NCI-H2107 treated with DMSO at 0.1 percent for 48 hours (cell line): Measurements from ENCODE around the gene RNF121.

ENCODE experiments used
- DNase-seq: peaks from one replicate; lab custom pipeline; 2025; ENCODE audit not compliant: unreplicated experiment; lab: John Stamatoyannopoulos, UW

Gene RNF121

DNA sequence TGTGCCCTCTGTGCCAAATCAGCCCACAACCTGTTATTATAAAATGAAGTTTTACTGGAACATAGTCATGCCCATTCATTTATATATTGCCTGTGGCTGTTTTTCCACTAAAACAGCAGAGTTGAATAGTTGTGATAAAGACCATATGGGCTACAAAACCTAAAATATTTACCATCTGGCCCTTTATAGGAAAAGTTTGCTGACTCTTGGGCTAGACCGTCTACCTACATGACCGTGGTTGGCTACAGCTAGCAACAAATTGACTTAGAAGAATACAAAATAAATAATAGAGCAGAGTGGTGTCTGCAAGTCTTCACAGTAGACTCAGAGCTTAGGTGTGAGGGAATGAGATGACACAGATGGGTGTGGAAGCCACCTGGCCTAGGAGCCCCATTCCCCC, 58.7 kb downstream of the RNF121 start:
- DNase-seq, result no peak

DNA sequence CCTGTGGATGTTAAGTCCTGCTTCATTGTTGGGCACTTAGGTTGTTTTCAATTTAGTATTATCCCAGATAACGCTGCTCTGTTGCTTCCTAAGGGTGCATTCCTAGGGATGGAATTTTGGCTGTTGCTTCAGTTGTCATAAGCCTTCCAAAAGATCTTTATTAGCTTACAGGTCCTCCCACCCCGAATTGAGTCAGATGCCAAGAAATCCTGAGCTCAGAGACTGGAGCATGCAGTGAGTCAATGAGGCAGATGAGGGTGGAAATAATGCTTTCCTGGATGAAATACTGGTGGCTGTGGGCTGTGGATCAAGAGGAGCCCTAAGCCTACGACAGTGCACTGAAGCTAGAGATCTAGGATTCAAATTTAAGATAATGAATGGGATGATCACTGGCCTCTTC, 59.2 kb downstream of the RNF121 start:
- DNase-seq, result no peak

DNA sequence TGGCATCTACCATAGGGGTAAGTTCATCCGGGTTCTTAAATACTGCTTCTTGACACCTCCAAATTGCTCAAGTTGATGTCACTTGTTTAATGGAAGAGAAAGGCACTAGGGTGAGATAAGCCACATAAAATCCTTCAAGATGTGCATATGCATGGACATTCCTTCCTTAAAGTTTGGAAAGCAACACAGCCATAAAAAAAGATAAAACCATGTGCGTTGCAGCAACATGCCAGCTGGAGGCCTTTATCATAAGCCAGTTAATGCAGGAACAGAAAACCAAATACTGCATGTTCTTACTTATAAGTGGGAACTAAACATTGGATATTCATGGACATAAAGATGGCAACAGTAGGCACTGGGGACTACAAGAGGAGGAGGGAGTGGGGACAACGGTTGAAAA, 61.9 kb downstream of the RNF121 start:
- no peak for DNase-seq

DNA sequence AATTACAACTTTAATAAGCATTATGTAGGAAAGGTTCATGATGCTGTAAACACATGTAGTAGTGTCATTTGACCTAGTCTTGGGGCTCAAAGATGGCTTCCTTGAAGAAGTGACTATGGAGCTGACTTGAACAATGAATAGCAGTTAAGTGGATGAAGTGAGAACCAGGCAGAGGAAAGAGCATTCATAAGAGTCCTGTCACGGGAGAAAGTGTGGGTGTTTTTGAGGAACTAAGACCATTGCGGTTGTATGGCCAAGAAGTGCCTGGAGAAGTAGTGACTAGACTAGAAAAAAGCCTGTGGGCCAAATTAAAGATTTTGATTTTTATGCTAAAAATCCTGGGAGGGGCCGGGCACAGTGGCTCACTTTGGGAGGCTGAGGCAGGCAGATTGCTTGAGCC, 62.6 kb downstream of the RNF121 start:
- no peak for DNase-seq

DNA sequence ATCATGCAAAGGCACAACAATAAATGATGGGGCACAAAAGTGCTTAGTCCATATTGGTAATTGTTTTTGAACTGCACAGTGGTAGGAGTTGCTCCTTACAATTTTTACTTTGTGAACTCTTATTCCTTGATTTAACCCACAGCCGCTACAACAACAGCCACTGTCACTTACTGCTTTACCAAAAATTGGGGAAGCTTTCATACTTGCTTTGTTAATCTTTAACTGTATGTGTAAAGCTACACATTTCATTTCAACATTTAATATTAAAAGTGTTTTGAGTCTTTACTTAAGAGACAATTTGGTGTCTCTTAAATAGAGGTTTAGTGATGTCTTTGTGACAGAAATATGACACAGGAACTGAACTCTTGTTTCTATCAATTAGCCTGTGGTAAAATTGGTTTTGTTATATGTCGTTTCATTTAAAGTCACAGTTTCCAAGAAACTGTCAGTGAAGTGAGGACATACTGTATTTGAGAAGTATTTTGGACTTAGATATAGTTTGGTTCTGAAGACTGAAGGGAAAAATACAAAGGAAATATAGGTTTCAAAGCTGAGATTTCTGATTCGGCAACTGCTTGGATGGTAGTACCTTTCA, 63.4 kb downstream of the RNF121 start:
- DNase-seq, result no peak

DNA sequence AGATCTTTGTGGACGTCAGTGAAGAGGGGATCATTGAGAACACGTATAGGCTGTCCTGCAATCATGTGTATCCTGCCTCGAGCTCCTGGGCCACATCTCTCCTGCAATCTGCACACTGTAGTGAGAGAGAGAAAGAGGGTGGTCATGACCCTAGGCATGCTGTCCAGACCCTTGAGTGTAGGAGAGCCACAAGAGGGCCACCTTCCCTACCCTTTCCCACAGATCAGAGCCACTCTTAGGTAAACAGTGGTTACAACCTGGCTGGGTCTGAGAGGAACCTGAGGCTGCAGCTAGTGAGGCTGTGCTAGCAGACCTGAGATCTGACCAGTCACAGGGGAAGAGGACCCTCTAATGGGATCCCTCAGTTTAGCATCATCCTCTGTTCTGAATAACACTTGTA, 65.9 kb downstream of the RNF121 start:
- no peak for DNase-seq

DNA sequence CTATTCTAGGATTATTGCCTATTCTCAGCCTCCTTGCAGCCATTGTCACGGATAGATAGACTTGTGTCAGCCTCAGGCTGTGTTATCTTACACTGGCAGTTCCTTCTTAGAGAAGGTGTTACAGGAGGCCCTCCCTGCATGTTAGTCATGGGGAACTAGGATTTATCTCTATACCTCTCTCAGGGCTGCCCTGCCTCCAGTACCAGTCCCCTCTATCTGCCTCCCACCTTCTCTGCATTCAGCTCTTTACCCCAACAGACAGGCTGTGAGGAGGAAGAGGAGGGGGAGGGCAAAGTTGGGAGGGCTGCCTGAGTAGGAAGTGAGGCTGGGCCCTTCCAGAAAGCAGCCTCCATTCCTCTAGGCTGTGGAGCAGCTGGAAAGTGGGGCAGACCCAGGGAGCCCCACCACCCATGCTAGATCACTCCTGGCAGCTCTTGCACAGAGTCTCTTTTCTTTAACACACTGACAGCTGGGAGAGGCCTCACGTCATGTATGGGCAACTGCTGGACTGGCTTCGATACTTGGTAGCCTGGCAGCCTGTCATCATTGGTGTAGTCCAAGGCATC, 67.0 kb downstream of the RNF121 start:
- no peak for DNase-seq

DNA sequence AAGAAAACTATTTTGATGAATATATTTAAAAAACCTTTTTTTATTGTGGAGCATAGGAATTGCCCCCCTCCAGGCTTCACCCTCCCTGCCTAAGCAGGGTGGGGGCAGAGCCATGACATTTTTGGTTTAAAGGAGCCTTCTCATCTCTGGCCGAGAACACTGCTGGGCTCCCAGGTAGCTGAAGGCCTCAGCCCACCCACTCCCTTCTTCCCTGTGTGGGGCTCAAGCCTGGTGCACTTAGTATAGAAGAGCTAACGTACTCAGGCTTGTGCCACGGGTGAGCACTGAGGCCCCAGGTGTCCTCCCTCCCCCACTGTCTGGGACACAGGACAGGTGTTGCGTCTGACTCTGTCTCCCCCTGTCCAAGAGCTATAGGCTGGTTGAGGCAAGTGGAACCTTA, 67.7 kb downstream of the RNF121 start:
- DNase-seq, result no peak

DNA sequence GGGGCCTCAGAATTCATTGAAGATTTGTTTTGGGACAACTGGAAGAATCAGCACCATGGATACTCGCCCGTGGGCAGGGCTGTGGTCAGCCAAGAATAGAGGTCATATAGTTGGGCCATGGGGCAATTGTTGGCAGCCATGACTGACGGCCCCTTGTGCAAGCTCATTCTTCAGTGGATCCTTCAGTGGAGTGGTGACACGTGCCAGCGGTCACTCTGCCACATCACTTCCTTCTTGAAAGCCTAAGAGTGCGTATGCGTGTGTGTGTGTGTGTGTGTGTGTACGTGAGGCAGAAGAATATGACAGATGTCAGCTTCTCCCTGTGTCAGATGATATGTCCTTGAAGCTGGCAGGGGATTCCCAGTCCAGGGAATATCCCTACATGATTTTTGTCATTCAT, 68.1 kb downstream of the RNF121 start:
- no peak for DNase-seq

DNA sequence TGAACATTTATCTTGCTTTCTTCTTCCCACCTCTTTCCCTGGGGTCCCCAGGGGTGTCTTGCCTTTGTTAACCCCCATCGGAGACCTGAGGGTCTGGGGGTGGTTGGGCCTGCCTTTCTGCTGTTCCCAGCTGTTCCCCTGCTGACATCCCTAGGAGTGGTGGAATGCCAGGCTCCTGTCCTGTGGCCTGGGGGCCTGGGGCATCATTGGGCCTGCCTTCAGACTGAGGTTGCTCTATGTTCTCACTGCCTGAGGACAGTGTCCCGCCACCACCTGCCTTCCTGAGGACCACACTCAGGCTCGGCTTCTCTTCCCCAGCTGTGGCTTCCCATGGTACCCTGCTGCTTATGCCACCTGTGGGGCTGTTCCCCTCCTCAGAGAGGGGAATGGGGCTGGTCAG, 68.7 kb downstream of the RNF121 start:
- DNase-seq, result no peak

DNA sequence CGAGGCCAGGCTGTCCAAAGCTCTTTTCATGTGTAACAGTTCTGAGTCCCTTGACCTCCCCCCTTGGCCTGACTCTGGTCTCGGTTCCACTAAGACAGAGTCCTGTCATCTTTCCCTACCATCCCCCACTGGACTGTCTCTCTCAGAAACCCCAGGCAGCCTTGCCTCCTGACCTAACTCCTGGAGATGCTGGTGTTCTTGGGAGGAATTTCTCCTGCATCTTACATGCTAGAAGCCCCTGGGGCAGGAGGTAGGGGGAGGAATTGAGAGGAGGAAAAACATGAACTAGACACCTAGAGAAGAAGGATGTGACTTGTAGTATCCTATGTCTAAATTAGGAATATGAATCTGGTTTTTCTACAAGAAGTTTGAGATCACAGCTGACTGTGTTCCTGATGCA, 69.2 kb downstream of the RNF121 start:
- no peak for DNase-seq

DNA sequence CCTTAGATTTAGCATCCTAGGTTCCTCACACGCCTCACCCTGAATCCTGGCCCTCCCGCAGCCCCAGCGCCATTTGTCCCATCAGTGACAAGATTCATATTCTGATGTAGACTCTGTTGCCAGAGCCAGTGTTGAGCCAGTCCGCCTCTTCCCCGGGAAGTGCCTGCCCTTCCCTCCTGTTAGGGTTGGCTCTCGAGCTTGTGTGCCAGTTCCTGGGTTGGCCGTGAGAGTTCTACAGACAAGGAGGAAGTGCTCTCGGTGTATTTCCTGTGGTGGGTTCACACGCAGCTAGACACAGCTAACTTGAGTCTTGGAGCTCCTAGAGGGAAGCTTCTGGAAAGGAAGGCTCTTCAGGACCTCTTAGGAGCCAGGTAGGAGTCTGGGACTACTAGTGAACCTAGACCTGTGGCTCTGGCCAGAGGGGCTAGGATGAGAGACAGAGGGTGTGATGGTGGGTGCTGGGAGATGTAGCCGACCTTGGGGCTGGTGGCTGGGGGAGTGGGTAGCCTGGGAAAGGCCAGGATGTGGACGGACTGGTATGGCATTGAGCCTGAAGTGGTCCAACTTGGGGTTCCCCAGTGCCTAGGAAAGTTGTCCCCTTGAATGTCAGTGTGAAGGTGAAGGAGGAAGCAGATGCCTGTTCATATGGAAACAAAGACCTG, 69.9 kb downstream of the RNF121 start, which contains the start of gene IL18BP:
TSS of gene IL18BP (plus strand) at position 261 of the 662 bp plus-strand sequence. CDS start 1,076 bp downstream, outside the sequence.
- no peak for DNase-seq

DNA sequence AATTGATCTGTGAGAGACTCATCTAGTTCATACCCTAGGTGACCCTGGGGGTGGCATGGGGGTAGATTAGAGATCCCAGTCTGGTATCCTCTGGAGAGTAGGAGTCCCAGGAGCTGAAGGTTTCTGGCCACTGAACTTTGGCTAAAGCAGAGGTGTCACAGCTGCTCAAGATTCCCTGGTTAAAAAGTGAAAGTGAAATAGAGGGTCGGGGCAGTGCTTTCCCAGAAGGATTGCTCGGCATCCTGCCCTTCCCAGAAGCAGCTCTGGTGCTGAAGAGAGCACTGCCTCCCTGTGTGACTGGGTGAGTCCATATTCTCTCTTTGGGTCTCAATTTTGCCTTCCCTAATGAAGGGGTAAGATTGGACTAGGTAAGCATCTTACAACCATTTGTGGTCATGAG, 70.5 kb downstream of the RNF121 start:
- no peak for DNase-seq

DNA sequence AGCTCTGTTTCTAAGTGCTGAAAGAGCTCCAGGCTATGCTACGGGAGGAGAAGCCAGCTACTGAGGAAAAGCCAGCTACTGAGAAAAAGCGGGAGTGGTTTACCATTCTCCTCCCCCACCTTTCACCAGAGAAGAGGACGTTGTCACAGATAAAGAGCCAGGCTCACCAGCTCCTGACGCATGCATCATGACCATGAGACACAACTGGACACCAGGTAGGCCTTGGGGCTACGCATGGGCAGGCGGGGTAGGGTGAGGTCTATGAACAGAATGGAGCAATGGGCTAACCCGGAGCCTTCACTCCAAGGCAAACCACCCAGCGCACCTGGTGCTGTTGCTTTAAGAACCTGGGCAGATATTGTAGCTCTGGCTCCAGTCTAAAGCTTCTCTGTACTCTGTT, 71.0 kb downstream of the RNF121 start:
- DNase-seq, result no peak

DNA sequence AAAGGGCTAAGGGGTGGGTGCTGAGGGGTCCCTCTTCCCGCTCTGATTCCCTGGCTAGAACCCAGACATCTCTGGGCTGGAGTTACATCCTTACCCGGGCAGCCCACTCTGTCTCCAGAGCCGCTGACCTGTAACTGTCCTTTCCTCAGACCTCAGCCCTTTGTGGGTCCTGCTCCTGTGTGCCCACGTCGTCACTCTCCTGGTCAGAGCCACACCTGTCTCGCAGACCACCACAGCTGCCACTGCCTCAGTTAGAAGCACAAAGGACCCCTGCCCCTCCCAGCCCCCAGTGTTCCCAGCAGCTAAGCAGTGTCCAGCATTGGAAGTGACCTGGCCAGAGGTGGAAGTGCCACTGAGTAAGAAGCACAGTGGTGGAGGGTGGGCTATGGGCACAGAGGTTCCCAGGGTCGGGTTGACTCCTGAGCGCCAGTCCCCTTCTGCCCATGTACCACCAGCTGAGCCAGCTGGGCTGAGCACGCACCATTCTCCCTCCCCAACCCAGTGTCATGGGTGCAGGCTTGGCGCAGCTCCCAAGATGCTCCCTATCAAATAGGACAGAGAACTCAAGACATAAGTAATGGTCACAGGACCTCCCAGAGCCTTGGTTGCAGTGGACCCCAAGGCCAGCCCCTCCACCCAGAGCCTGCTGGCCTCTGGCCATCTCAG, 71.5 kb downstream of the RNF121 start:
- no peak for DNase-seq

DNA sequence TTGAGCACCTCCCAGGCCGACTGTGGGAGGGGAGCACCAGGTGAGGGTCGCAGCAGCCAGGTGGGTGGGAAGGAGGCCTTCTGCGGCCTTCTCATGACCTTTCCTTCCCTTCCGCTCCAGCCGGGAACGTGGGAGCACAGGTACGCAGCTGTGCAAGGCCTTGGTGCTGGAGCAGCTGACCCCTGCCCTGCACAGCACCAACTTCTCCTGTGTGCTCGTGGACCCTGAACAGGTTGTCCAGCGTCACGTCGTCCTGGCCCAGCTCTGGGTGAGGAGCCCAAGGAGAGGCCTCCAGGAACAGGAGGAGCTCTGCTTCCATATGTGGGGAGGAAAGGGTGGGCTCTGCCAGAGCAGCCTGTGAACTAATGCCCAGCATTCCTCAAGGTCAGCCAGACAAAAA, 72.4 kb downstream of the RNF121 start:
- no peak for DNase-seq

DNA sequence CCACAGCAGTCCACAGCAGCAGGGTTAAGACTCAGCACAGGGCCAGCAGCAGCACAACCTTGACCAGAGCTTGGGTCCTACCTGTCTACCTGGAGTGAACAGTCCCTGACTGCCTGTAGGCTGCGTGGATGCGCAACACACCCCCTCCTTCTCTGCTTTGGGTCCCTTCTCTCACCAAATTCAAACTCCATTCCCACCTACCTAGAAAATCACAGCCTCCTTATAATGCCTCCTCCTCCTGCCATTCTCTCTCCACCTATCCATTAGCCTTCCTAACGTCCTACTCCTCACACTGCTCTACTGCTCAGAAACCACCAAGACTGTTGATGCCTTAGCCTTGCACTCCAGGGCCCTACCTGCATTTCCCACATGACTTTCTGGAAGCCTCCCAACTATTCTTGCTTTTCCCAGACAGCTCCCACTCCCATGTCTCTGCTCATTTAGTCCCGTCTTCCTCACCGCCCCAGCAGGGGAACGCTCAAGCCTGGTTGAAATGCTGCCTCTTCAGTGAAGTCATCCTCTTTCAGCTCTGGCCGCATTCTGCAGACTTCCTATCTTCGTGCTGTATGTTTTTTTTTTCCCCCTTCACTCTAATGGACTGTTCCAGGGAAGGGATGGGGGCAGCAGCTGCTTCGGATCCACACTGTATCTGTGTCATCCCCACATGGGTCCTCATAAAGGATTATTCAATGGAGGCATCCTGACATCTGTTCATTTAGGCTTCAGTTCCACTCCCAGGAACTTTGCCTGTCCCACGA, 73.2 kb downstream of the RNF121 start:
- DNase-seq, result no peak

DNA sequence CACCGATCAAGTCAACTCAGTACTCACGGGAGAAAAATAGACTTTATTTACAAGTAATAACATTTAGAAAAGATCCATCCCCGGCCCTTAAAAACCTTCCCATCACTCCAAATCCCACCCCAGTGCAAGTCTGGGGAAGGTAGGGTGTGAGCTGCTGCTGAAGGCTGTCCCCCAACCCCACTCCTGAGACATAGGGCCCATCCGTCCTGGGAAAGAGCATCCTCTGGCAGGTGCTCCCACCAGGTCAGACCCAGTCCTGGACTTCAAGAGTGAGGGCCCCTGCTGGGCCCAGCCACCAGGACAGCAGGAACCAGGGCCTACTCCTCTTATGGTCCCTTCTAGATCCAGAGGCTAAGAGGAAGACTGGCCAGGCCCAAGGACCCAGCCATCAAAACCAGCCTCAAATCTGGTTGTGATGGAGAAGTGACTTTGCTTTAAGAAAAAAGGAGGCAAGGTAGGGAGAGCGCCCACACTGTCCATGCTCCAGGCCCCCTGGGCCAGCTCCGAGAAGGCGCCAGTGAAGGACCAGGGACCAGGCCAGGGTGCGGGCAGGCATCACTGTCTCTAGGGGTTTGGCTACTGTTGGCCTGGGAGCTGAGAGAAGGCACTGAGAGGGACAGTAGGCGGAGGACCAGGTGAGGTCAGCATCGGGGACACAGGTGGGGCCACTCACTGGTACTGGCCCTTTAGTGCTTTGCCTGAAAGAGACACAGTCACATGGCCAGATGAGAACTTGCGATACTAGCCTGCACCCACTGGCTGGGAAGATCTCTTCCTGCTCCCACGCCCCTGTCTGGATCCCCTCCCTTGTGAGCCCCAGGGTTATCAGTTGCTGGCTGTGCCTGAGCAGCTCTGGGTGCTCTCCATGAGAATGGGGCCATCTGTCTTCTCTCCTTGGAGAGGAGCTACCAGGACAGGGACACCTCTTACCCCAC, 74.3 kb downstream of the RNF121 start:
- DNase-seq, result no peak

DNA sequence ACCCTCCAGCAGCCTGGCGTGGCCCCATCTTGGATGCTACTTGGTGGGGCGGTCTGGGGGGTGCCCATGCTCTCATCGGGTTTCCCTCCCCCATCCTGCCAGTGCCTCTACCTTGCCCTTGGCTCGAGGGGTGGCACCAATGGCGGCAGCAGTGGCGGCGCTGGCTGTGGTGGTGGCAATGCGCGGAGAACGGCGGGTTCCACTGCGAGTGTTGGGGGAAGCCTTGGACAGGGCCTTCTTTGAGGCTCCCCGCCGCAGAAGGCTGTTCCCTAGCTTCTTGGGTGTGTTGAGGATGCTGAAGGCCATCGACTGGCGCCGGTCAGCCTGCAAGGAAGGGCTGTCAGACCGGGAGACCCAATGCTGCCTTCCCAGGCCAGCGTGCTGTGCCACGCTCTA, 74.9 kb downstream of the RNF121 start:
- DNase-seq, result no peak
